K562 (cell line): Measurements from ENCODE around the gene ANXA3. TPM values are rescaled to one million over a fixed set of nuclear protein-coding genes. Genes with fewer than 3 reads are reported as not detected.

Experiments used
- ATAC-seq: fragments of 200-7000 bp; cut with Tn5 transposase; 3 replicates; pipeline ENCODE4 v1.9.1; 2020; ENCODE audit warnings: moderate library complexity
- BruUV-seq: library from RNA; stranded (reverse); fragments of 400-500 nt; replicated peaks from 2 replicates; lab custom pipeline; 2021; lab: Mats Ljungman, UMichigan
- CTCF ChIA-PET: fragments of 300-600 bp; formaldehyde crosslinking; extraction: SDS; loops from one replicate; lab custom pipeline; 2021; ENCODE audit warnings: low intra/inter-chr PET ratio; lab: Yijun Ruan, JAX
- POLR2A ChIA-PET: fragments of 300-600, 350-650 bp; sonication (Branson Sonifier 250); formaldehyde crosslinking; extraction: SDS; loops from one replicate; lab custom pipeline; 2021; ENCODE audit warnings: antibody characterized with exemption, inconsistent platforms; lab: Yijun Ruan, JAX
- DNase-seq, 4 experiments: peaks; one replicate each; pipeline versions ENCODE4 v3.0.0 to v3.0.0-alpha.2; 2011 to 2018; ENCODE audit warnings: low spot score in 3 of 4, mixed read lengths in 3 of 4; ENCODE audit errors: extremely low read depth in 1 of 4
- FAIRE-seq: peaks from 2 replicates; lab custom pipeline; 2011; peaks lifted over from hg19 to GRCh38; lab: Jason Lieb, UNC
- H2AFZ ChIP-seq: 2 replicates; pipeline ENCODE4 v1.6.0; 2011; ENCODE audit warnings: low read depth, low read length, control low read depth, inconsistent platforms
- H3K27ac ChIP-seq: fragments of 200-600 bp; 3 replicates; pipeline ENCODE4 v1.8.0; 2011; ENCODE audit warnings: low read depth, mild to moderate bottlenecking, control low read depth, inconsistent platforms, low read length, moderate library complexity, mixed read lengths; ENCODE audit errors: extremely low read depth
- H3K27me3 ChIP-seq, 2 experiments: fragments of 300-600 bp in 1 of 2; 2 replicates in 1 of 2; 3 replicates in 1 of 2; pipeline versions ENCODE4 v1.6.0 to v1.8.0; 2011; ENCODE audit warnings: inconsistent platforms in 2 of 2, low read length in 2 of 2, mild to moderate bottlenecking in 1 of 2, mixed read lengths in 1 of 2, moderate library complexity in 1 of 2; ENCODE audit not compliant: control insufficient read depth in 2 of 2, insufficient read depth in 2 of 2
- H3K36me3 ChIP-seq: fragments of 300-600 bp; 3 replicates; pipeline ENCODE4 v1.8.0; 2011; ENCODE audit warnings: mild to moderate bottlenecking, low read length, inconsistent platforms; ENCODE audit not compliant: control insufficient read depth, insufficient read depth
- H3K4me1 ChIP-seq, 2 experiments: fragments of 200-600 bp in 1 of 2; replicated peaks in 1 of 2; 2 replicates in 1 of 2; 3 replicates in 1 of 2; pipeline versions ENCODE4 v1.5.1 to v1.8.0; 2011; ENCODE audit warnings: inconsistent platforms in 2 of 2, low read length in 2 of 2, mild to moderate bottlenecking in 1 of 2, mixed read lengths in 1 of 2, moderate library complexity in 1 of 2; ENCODE audit not compliant: control insufficient read depth in 2 of 2, insufficient read depth in 2 of 2
- H3K4me2 ChIP-seq: 2 replicates; pipeline ENCODE4 v1.6.1; 2011; ENCODE audit warnings: low read length, control low read depth, inconsistent platforms, mixed read lengths; ENCODE audit not compliant: insufficient read depth
- H3K4me3 ChIP-seq: fragments of 200-600 bp; sonication (generic), shearing (Covaris generic); 2 replicates; pipeline ENCODE4 v1.5.1; 2016; ENCODE audit warnings: control low read depth, inconsistent platforms
- H3K79me2 ChIP-seq: fragments of 200-600 bp; 3 replicates; pipeline ENCODE4 v1.8.0; 2011; ENCODE audit warnings: low read length, inconsistent platforms; ENCODE audit not compliant: control insufficient read depth, insufficient read depth
- H3K9ac ChIP-seq, 2 experiments: 2 replicates each; pipeline versions ENCODE4 v1.6.0 to v1.6.1; 2011; ENCODE audit warnings: low read depth in 2 of 2, low read length in 2 of 2, control low read depth in 1 of 2, inconsistent platforms in 1 of 2, mild to moderate bottlenecking in 1 of 2, mixed read lengths in 1 of 2; ENCODE audit not compliant: insufficient read depth in 1 of 2
- H3K9me1 ChIP-seq: one replicate; pipeline ENCODE4 v1.6.0; 2011; ENCODE audit warnings: inconsistent platforms, mild to moderate bottlenecking, low read length, moderate library complexity; ENCODE audit not compliant: control insufficient read depth, insufficient read depth
- H3K9me3 ChIP-seq: replicated peaks from 2 replicates; pipeline ENCODE4 v1.5.1; 2011; ENCODE audit warnings: low read depth, low read length, inconsistent platforms; ENCODE audit not compliant: control insufficient read depth, insufficient read depth
- H4K20me1 ChIP-seq: replicated peaks from 2 replicates; pipeline ENCODE4 v1.6.1; 2011; ENCODE audit warnings: low read length, inconsistent platforms, mixed read lengths; ENCODE audit not compliant: control insufficient read depth, insufficient read depth
- BDP1 ChIP-seq: IDR thresholded peaks from 3 replicates; pipeline ENCODE4 v1.6.1; 2011; ENCODE audit not compliant: insufficient read length, insufficient read depth
- ELF2 ChIP-seq: fragments of 250-450 bp; sonication (Bioruptor Pico); IDR thresholded peaks from 2 replicates; pipeline ENCODE4 v1.5.0; 2021; ENCODE audit warnings: mild to moderate bottlenecking
- EWSR1 ChIP-seq: fragments of 450-650 bp; IDR thresholded peaks from 2 replicates; pipeline ENCODE4 v1.6.1; 2018; ENCODE audit warnings: borderline replicate concordance, mild to moderate bottlenecking, low read depth, moderate library complexity; ENCODE audit not compliant: partially characterized antibody
- HDAC6 ChIP-seq: IDR thresholded peaks from 2 replicates; pipeline ENCODE4 v1.6.1; 2012; ENCODE audit warnings: low read depth, mild to moderate bottlenecking, control low read depth, inconsistent platforms, low read length, moderate library complexity
- HLTF ChIP-seq: fragments of 450-650 bp; IDR thresholded peaks from 2 replicates; pipeline ENCODE4 v1.6.1; 2016
- JUND ChIP-seq, 2 experiments: IDR thresholded peaks; 2 replicates in 1 of 2; 3 replicates in 1 of 2; pipeline ENCODE4 v1.6.1; 2011; ENCODE audit warnings: borderline replicate concordance in 2 of 2, low read depth in 2 of 2, low read length in 2 of 2, improper control_type of control experiment in 1 of 2, missing biosample characterization in 1 of 2, missing genetic modification characterization in 1 of 2, missing genetic modification reagents in 1 of 2
- NR2C2 ChIP-seq, 2 experiments: fragments of 200-800 bp in 1 of 2; sonication (Bioruptor generic) in 1 of 2; sonication (generic) in 1 of 2; formaldehyde crosslinking in 1 of 2; IDR thresholded peaks; 2 replicates each; pipeline versions ENCODE4 v1.6.1 to v1.8.0; 2016 to 2022; ENCODE audit warnings: mild to moderate bottlenecking in 1 of 2, missing compliant biosample characterization in 1 of 2, missing genetic modification characterization in 1 of 2, missing genetic modification reagents in 1 of 2
- PHF8 ChIP-seq: fragments of 200-600 bp; sonication (generic); IDR thresholded peaks from 2 replicates; pipeline ENCODE4 v1.6.1; 2012; ENCODE audit warnings: mixed run types, mild to moderate bottlenecking, inconsistent platforms, low read length, moderate library complexity, borderline replicate concordance
- SAFB ChIP-seq: fragments of 200-400 bp; formaldehyde crosslinking; IDR thresholded peaks from 2 replicates; pipeline ENCODE4 v1.6.1; 2017; ENCODE audit warnings: low read depth, low read length, borderline replicate concordance
- SMARCB1 ChIP-seq: IDR thresholded peaks from 2 replicates; pipeline ENCODE4 v1.6.1; 2011; ENCODE audit warnings: improper control_type of control experiment, low read depth; ENCODE audit not compliant: insufficient read length
- STAT5A ChIP-seq: IDR thresholded peaks from 2 replicates; pipeline ENCODE4 v1.6.1; 2012; ENCODE audit warnings: low read length, inconsistent platforms, borderline replicate concordance
- ZEB2 ChIP-seq: fragments of 450-650 bp; IDR thresholded peaks from 2 replicates; pipeline ENCODE4 v1.6.1; 2016
- ZNF77 ChIP-seq: fragments of 250-450 bp; sonication (Bioruptor Pico); IDR thresholded peaks from 2 replicates; pipeline ENCODE4 v1.5.0; 2020
- WGBS: fragments of 100-300 bp; shearing (Covaris generic); methylation state at CpG from one replicate; pipeline ENCODE4 v1.1.6; 2016; ENCODE audit warnings: low coverage, mixed read lengths; ENCODE audit not compliant: insufficient coverage; ENCODE audit errors: missing lambda C conversion rate; 5-methylcytosine and 5-hydroxymethylcytosine counted together
- in situ Hi-C: fragments of 300-500 bp; cut with MboI; formaldehyde crosslinking; loops from 4 replicates; pipeline ENCODE4 v1.15.0; 2018; ENCODE audit warnings: inconsistent platforms, mixed read lengths
- intact Hi-C: fragments of 100-400 bp; cut with micrococcal nuclease; formaldehyde crosslinking; loops from 2 replicates; pipeline ENCODE4 v1.14.2; 2022
- polyA plus RNA-seq, 8 experiments: library from polyadenylated mRNA; depleted of rRNA in 4 of 8; stranded (reverse) in 5 of 8; unstranded in 3 of 8; fragments of >200 nt; fragmentation: Nextera tagmentation in 2 of 8; fragmentation: Illumina TruSeq in 1 of 8; extraction: Ambion mirVana in 2 of 8; extraction: Trizol in 1 of 8; gene quantifications; 2 replicates each; pipeline versions ENCODE4 v1.2.1 to v1.2.3, GENCODE V29; 2011 to 2014; ENCODE audit warnings: inconsistent platforms in 1 of 8, missing spikeins in 1 of 8
- total RNA-seq, 7 experiments: library from RNA; depleted of rRNA in 6 of 7; stranded (reverse); fragments of >200 nt in 6 of 7; fragmentation: Illumina TruSeq in 2 of 7; extraction: Trizol in 2 of 7; gene quantifications; 2 replicates each; pipeline versions ENCODE4 v1.2.1 to v1.2.3, GENCODE V29; 2011 to 2021; ENCODE audit warnings: low replicate concordance in 1 of 7
- TF ChIP-seq, protein P1 (sequence below), 2 experiments: fragments of 450-650 bp in 1 of 2; IDR thresholded peaks; 2 replicates each; pipeline ENCODE4 v1.6.1; 2011 to 2017; ENCODE audit warnings: low read depth in 2 of 2, antibody characterized with exemption in 1 of 2, borderline replicate concordance in 1 of 2, low read length in 1 of 2, mild to moderate bottlenecking in 1 of 2, mixed read lengths in 1 of 2; ENCODE audit not compliant: control insufficient read depth in 1 of 2

ANXA3 gene
- total and polyA plus RNA-seq, 9 of the 15 experiments (the other 6 are each of a cell fraction or from before 2014, with no cell fraction given): 6.3 to 15.5 (median 9.8) TPM

DNA sequence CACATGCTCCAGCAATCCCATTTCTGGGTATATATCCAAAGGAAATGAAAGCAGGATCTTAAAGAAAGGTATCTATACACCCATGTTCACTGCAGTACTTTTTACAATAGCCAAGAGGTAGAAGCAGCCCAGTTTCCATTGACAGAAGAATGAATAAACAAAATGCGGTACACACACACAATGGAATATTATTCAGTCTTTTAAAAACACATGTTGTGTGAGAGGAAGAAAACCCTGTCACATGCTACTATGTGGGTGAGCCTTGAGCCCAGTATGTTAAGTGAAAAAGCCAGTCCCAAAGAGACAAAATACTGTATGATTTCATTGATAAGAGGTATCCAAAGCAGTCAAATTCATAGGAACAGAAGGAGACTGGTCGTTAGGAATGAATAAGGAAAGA, 6.3 kb downstream of the ANXA3 start:
- intact Hi-C loops: no loop called here
- POLR2A ChIA-PET: no interaction called here
- no peak for TF ChIP-seq BDP1
- TF ChIP-seq HLTF: no peak
- TF ChIP-seq ZNF77 (CRISPR knock-in tag): no peak
- TF ChIP-seq, all 486 proteins: peak for 0
- no peak for FAIRE-seq
- Histone ChIP-seq H3K9me3 (no peaks in the 10 kb centered on the region), H2AFZ (no peak overlapping the region), H3K9me1 (no peaks in the 10 kb centered on the region), H4K20me1 (no peaks in the 10 kb centered on the region), H3K79me2 (no peaks in the 10 kb centered on the region), H3K4me3 (no peak overlapping the region), H3K27me3 (no peaks in the 10 kb centered on the region), H3K36me3 (no peaks in the 10 kb centered on the region), H3K4me2 (no peak overlapping the region), H3K9ac (no peak overlapping the region), H3K4me1 (peaks cover 0 to 6% of the 10 kb centered on the region in 2 experiments; a peak in 2 of 5 replicates), H3K27ac (no peak overlapping the region)
- CTCF ChIA-PET: no interaction called here
- 20% methylated on average over 2 of the region's 2 CpGs for WGBS
- no peak for ATAC-seq
- BruUV-seq: no TSS peak
- DNase-seq: no peak
- in situ Hi-C loops: no loop called here

DNA sequence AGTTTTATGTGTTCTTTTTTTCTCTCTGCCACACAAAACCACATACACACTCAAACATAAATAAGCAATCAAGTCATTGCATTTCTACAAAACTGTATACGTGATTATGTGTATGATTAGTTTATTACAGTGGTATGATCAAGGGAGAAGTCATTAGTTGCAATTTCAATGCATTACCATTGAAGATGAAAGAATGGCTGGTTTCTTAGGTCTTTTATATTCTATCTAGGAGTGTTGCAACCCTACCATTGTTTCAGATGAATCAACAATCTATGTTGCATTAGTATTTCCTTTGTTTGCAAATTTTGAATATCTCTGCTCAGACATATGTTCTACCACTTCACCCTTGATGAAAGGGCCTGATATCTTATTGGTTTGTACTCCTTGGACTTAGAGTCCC, 6.8 kb downstream of the ANXA3 start:
- no peak for DNase-seq
- Histone ChIP-seq H3K4me3 (no peak overlapping the region), H3K4me2 (no peak overlapping the region), H2AFZ (no peak overlapping the region), H3K4me1 (peaks cover 0 to 3% of the 10 kb centered on the region in 2 experiments; a peak in 2 of 5 replicates), H3K79me2 (no peaks in the 10 kb centered on the region), H3K27me3 (no peaks in the 10 kb centered on the region), H3K9ac (no peak overlapping the region), H4K20me1 (no peaks in the 10 kb centered on the region), H3K9me1 (no peaks in the 10 kb centered on the region), H3K9me3 (no peaks in the 10 kb centered on the region), H3K36me3 (no peaks in the 10 kb centered on the region), H3K27ac (no peak overlapping the region)
- no peak for FAIRE-seq
- ATAC-seq: no peak
- ChIA-PET POLR2A (no interaction called here), CTCF (no interaction called here)
- 25% methylated on average over 1 of the region's 1 CpG for WGBS
- in situ Hi-C loops: no loop called here
- BruUV-seq: no TSS peak
- intact Hi-C loops: no loop called here
- TF ChIP-seq NR2C2 (CRISPR knock-in tag; IDR thresholded peaks at IDR 0.05) (no peak), NR2C2 (tag; IDR thresholded peaks at IDR 0.05) (no peak), EWSR1 (no peak), JUND (IDR thresholded peaks at IDR 0.05; ENCODE audit: borderline replicate concordance, low read depth, low read length) (no peak), JUND (tag; IDR thresholded peaks at IDR 0.05; ENCODE audit: borderline replicate concordance, low read depth, low read length) (no peak), ZEB2 (no peak), STAT5A (no peak), SMARCB1 (no peak), HDAC6 (no peak), PHF8 (no peak), ELF2 (CRISPR knock-in tag) (no peak), SAFB (no peak)
- TF ChIP-seq, protein P1, sequence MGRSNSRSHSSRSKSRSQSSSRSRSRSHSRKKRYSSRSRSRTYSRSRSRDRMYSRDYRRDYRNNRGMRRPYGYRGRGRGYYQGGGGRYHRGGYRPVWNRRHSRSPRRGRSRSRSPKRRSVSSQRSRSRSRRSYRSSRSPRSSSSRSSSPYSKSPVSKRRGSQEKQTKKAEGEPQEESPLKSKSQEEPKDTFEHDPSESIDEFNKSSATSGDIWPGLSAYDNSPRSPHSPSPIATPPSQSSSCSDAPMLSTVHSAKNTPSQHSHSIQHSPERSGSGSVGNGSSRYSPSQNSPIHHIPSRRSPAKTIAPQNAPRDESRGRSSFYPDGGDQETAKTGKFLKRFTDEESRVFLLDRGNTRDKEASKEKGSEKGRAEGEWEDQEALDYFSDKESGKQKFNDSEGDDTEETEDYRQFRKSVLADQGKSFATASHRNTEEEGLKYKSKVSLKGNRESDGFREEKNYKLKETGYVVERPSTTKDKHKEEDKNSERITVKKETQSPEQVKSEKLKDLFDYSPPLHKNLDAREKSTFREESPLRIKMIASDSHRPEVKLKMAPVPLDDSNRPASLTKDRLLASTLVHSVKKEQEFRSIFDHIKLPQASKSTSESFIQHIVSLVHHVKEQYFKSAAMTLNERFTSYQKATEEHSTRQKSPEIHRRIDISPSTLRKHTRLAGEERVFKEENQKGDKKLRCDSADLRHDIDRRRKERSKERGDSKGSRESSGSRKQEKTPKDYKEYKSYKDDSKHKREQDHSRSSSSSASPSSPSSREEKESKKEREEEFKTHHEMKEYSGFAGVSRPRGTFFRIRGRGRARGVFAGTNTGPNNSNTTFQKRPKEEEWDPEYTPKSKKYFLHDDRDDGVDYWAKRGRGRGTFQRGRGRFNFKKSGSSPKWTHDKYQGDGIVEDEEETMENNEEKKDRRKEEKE (IDR thresholded peaks at IDR 0.05; ENCODE audit: borderline replicate concordance in 1 of 2, control insufficient read depth in 1 of 2, low read depth in 2 of 2, low read length in 1 of 2): no peak
